NT2/D1 (cell line): ENCODE data around the gene RCN2.
"Not testable (repeated sequence)": the region's sequence is repeated elsewhere in the genome, so short reads cannot be mapped to it uniquely, and the experiment has no call there.

Source experiments
- SUZ12 ChIP-seq: IDR thresholded peaks from 2 replicates; pipeline ENCODE4 v1.6.1; 2011; ENCODE audit not compliant: insufficient read length, insufficient read depth; ENCODE audit errors: extremely low read depth
- YY1 ChIP-seq: IDR thresholded peaks from 2 replicates; pipeline ENCODE4 v1.6.1; 2011; ENCODE audit not compliant: insufficient read length, insufficient read depth
- ZNF274 ChIP-seq: IDR thresholded peaks from 2 replicates; pipeline ENCODE4 v1.6.1; 2011; ENCODE audit warnings: mild to moderate bottlenecking, low read depth, low read length

- TF ChIP-seq ZNF274, YY1, SUZ12: not testable (repeated sequence)
Measured at GRCh38 chr15:76887280-76888141, 44.0 kb upstream of the RCN2 start.
